ENCODE measurements around the gene COPB2.

- TF ChIP-seq CTCF (IDR thresholded peaks at IDR 0.05) (no peak), POLR2A (IDR thresholded peaks at IDR 0.05) (no peak)
Measured at GRCh38 chr3:139339219-139339906, 50.1 kb downstream of the COPB2 start.
